PC-9 (cell line): ENCODE data around the gene HAL. TPM values are rescaled to one million over a fixed set of nuclear protein-coding genes. Genes with fewer than 3 reads are reported as not detected.

Experiments used
- BruUV-seq: library from RNA; stranded (reverse); fragments of 400-500 nt; replicated peaks from 2 replicates; lab custom pipeline; 2021; lab: Mats Ljungman, UMichigan
- CTCF ChIA-PET: fragments of 300-600 bp; sonication (Branson Sonifier 250); formaldehyde crosslinking; loops from one replicate; lab custom pipeline; 2022; ENCODE audit warnings: antibody characterized with exemption; lab: Charles Lee
- POLR2A ChIA-PET: fragments of 300-600 bp; sonication (Branson Sonifier 250); formaldehyde crosslinking; loops from one replicate; lab custom pipeline; 2022; ENCODE audit warnings: antibody characterized with exemption; ENCODE audit not compliant: unreplicated experiment; lab: Charles Lee
- DNase-seq, 2 experiments: peaks; one replicate each; pipeline versions ENCODE4 v3.0.0 to v3.0.0-alpha.2; 2015 to 2022; ENCODE audit warnings: mixed read lengths in 1 of 2
- H2AFZ ChIP-seq: fragments of 200-600 bp; sonication (generic); 2 replicates; pipeline ENCODE4 v1.8.1; 2017; ENCODE audit warnings: antibody characterized with exemption
- H3F3A ChIP-seq: fragments of 200-600 bp; sonication (generic); 2 replicates; pipeline ENCODE4 v1.8.1; 2017; ENCODE audit warnings: antibody characterized with exemption, mild to moderate bottlenecking, low read depth; ENCODE audit not compliant: insufficient read depth
- H3K27ac ChIP-seq: fragments of 200-600 bp; sonication (generic); 2 replicates; pipeline ENCODE4 v1.6.1; 2016; ENCODE audit warnings: mixed run types
- H3K27me3 ChIP-seq: fragments of 200-600 bp; sonication (generic); 2 replicates; pipeline ENCODE4 v1.6.1; 2016; ENCODE audit warnings: low read depth, mixed run types; ENCODE audit not compliant: insufficient read depth
- H3K36me3 ChIP-seq: fragments of 200-600 bp; sonication (generic); 2 replicates; pipeline ENCODE4 v1.6.1; 2016; ENCODE audit warnings: low read depth, mixed run types
- H3K4me1 ChIP-seq: fragments of 200-600 bp; sonication (generic); replicated peaks from 2 replicates; pipeline ENCODE4 v1.6.1; 2016; ENCODE audit warnings: mixed run types; ENCODE audit not compliant: insufficient read depth
- H3K4me2 ChIP-seq: fragments of 200-600 bp; sonication (generic); 2 replicates; pipeline ENCODE4 v1.6.1; 2017; ENCODE audit warnings: mixed run types
- H3K4me3 ChIP-seq: fragments of 200-600 bp; sonication (generic); 2 replicates; pipeline ENCODE4 v1.6.1; 2016; ENCODE audit warnings: mixed run types
- H3K79me2 ChIP-seq: fragments of 200-600 bp; sonication (generic); 2 replicates; pipeline ENCODE4 v1.6.1; 2017; ENCODE audit warnings: low read depth, mixed run types
- H3K9me2 ChIP-seq: fragments of 200-600 bp; sonication (generic); 2 replicates; pipeline ENCODE4 v1.8.1; 2017; ENCODE audit warnings: mild to moderate bottlenecking; ENCODE audit not compliant: insufficient read depth
- H3K9me3 ChIP-seq: fragments of 200-600 bp; sonication (generic); 2 replicates; pipeline ENCODE4 v1.8.1; 2016; ENCODE audit warnings: low read depth; ENCODE audit not compliant: insufficient read depth
- H4K20me1 ChIP-seq: fragments of 200-600 bp; sonication (generic); 2 replicates; pipeline ENCODE4 v1.8.1; 2017; ENCODE audit not compliant: insufficient read depth
- CTCF ChIP-seq: fragments of 200-600 bp; sonication (generic); conservative IDR thresholded peaks from 2 replicates; pipeline ENCODE4 v1.6.1; 2017; ENCODE audit warnings: mixed run types, antibody characterized with exemption, mild to moderate bottlenecking, moderate library complexity
- EZH2 ChIP-seq: fragments of 200-600 bp; sonication (generic); IDR thresholded peaks from 2 replicates; pipeline ENCODE4 v1.8.0; 2017; ENCODE audit warnings: antibody characterized with exemption, low read depth
- intact Hi-C: fragments of 100-400 bp; cut with micrococcal nuclease; formaldehyde crosslinking; loops from one replicate; pipeline ENCODE4 v1.10.0; 2022; ENCODE audit not compliant: unreplicated experiment
- total RNA-seq: library from RNA; stranded (reverse); gene quantifications from 2 replicates; pipeline ENCODE4 v1.2.3, GENCODE V29; 2021

Gene HAL
- total RNA-seq, 1 experiment from 2014 or later: 1.3 TPM

DNA sequence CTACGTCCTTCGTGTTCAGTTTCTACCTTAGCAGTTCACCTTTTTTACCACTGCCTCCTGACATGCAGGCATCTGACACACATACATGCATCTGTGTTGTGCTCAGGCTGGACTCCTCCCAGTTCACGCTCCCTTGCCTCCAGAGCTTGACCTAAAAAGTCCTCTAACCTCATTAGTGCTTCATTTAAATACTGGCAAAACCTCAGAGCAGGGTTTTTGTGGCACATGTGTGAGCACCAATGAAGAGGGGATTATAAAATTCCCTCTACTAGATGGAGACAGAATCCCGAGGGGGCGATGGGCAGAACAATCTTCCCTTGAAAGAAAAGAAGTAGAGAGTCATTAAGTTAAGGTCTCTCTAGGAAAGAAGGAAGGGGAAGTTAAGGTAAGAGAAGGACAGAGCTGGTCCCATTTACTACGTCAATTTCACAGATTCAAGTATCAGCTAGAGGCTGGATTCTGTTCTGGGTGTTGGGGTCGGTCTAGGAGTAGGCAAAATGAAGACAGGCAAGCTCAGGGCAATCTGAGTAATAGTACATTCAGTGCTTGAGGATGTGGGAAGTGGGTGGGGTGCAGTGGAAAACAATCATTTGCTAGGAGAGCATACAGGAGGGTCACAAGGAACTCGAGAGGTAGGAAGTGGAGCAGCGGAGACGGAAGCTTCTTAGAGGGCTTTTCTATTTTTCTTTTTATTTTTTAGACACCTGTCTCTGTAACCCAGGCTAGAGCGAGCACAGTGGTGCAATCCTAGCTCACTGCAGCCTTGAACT is 7.5 kb downstream of the HAL start:
- Histone ChIP-seq H3K4me2 (no peak overlapping the region), H3K4me1 (no peaks in the 10 kb centered on the region), H3K79me2 (no peaks in the 10 kb centered on the region), H3K27ac (no peak overlapping the region), H4K20me1 (no peaks in the 10 kb centered on the region), H3K9me2 (no peaks in the 10 kb centered on the region), H2AFZ (no peak overlapping the region), H3K4me3 (no peak overlapping the region), H3K36me3 (no peaks in the 10 kb centered on the region), H3K9me3 (no peaks in the 10 kb centered on the region), H3K27me3 (no peaks in the 10 kb centered on the region), H3F3A (no peaks in the 10 kb centered on the region)
- DNase-seq: no peak
- ChIA-PET CTCF (no interaction called here), POLR2A (no interaction called here)
- TF ChIP-seq CTCF (no peak), EZH2 (no peak)
- BruUV-seq: no TSS peak
- intact Hi-C loops: no loop called here

- ChIA-PET POLR2A (no interaction called here), CTCF (no interaction called here)
- Histone ChIP-seq H3K9me2 (no peaks in the 10 kb centered on the region), H3K79me2 (no peaks in the 10 kb centered on the region), H3K4me3 (no peak overlapping the region), H3K27ac (no peak overlapping the region), H3F3A (no peaks in the 10 kb centered on the region), H3K36me3 (no peaks in the 10 kb centered on the region), H4K20me1 (no peaks in the 10 kb centered on the region), H3K9me3 (no peaks in the 10 kb centered on the region), H2AFZ (no peak overlapping the region), H3K27me3 (no peaks in the 10 kb centered on the region), H3K4me1 (no peaks in the 10 kb centered on the region), H3K4me2 (no peak overlapping the region)
- no peak for DNase-seq
- intact Hi-C loops: no loop called here
- no TSS peak for BruUV-seq
- TF ChIP-seq EZH2 (no peak), CTCF (no peak)
These were observed 9.2 kb downstream of the HAL start for GRCh38 chr12:95986635-95987570.

DNA sequence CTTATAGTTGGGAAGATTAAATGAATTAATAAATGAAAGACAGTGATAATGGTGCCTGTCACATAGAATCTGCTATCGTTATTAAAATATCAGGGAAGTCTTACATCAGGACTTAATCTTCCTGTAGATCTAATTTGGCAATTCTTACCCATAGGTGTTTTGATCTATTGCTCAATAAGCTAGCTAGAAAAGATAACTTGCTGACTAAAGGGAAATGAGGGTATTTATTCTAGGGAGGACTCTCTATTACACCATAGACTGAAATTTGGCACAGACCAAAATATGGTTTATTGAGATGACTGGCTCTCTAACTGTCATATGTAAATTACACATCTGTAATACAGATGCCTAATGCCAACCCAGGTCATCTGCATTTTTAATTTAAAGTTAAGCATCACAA is 11.5 kb downstream of the HAL start:
- ChIA-PET POLR2A (interaction anchor here (0.7 kb wide), 1 partner anchor 14 kb away, joined by 4 read pairs; no protein-coding TSS in a partner anchor), CTCF (no interaction called here)
- no peaks in the 10 kb centered on the region for H4K20me1 ChIP-seq
- BruUV-seq: no TSS peak
- H3K27me3 ChIP-seq: no peaks in the 10 kb centered on the region
- no peaks in the 10 kb centered on the region for H3K36me3 ChIP-seq
- no peak overlapping the region for H2AFZ ChIP-seq
- no peaks in the 10 kb centered on the region for H3K9me2 ChIP-seq
- no peaks in the 10 kb centered on the region for H3K4me1 ChIP-seq
- DNase-seq: peak in 1 of 2 experiments; percentile 37
- TF ChIP-seq EZH2 (no peak), CTCF (no peak)
- intact Hi-C loops: no loop called here
- no peak overlapping the region for H3K4me3 ChIP-seq
- no peaks in the 10 kb centered on the region for H3K9me3 ChIP-seq
- no peaks in the 10 kb centered on the region for H3K79me2 ChIP-seq
- no peak overlapping the region for H3K27ac ChIP-seq
- no peaks in the 10 kb centered on the region for H3F3A ChIP-seq
- H3K4me2 ChIP-seq: no peak overlapping the region
